HepG2 (cell line): ENCODE data around the gene METTL14. TPM values are rescaled to one million over a fixed set of nuclear protein-coding genes. Genes with fewer than 3 reads are reported as not detected.

Source experiments
- EHMT2 ChIP-seq: fragments of 200-600 bp; sonication (generic); IDR thresholded peaks from 2 replicates; pipeline ENCODE4 v1.7.0; 2017; ENCODE audit warnings: antibody characterized with exemption, low read depth, low read length, borderline replicate concordance
- FOSL2 ChIP-seq: sonication (generic); formaldehyde crosslinking; IDR thresholded peaks from 2 replicates; pipeline ENCODE4 v1.4.0; 2020; ENCODE audit warnings: missing genetic modification reagents
- GMEB1 ChIP-seq: sonication (generic); formaldehyde crosslinking; IDR thresholded peaks from 2 replicates; pipeline ENCODE4 v1.5.1; 2020; ENCODE audit warnings: missing genetic modification reagents, mild to moderate bottlenecking, borderline replicate concordance
- GPBP1L1 ChIP-seq: sonication (generic); formaldehyde crosslinking; IDR thresholded peaks from 2 replicates; pipeline ENCODE4 v1.5.0; 2020; ENCODE audit warnings: mild to moderate bottlenecking, missing genetic modification reagents
- HOXA5 ChIP-seq: sonication (generic); formaldehyde crosslinking; IDR thresholded peaks from 2 replicates; pipeline ENCODE4 v1.4.0; 2020; ENCODE audit warnings: missing genetic modification reagents
- PAF1 ChIP-seq: IDR thresholded peaks from 2 replicates; pipeline ENCODE4 v1.6.1; 2016; ENCODE audit warnings: missing genetic modification reagents, missing compliant biosample characterization
- PHF21A ChIP-seq: sonication (generic); formaldehyde crosslinking; IDR thresholded peaks from 2 replicates; pipeline ENCODE4 v1.5.0; 2020; ENCODE audit warnings: mild to moderate bottlenecking, missing genetic modification reagents
- PITX1 ChIP-seq: sonication (generic); formaldehyde crosslinking; IDR thresholded peaks from 2 replicates; pipeline ENCODE4 v1.5.1; 2020; ENCODE audit warnings: mild to moderate bottlenecking, missing genetic modification reagents
- RELA ChIP-seq: sonication (generic); formaldehyde crosslinking; IDR thresholded peaks from 2 replicates; pipeline ENCODE4 v1.4.0; 2020; ENCODE audit warnings: missing genetic modification reagents
- STAT5B ChIP-seq: sonication (generic); formaldehyde crosslinking; IDR thresholded peaks from 2 replicates; pipeline ENCODE4 v1.4.0; 2020; ENCODE audit warnings: missing genetic modification reagents
- TBL1XR1 ChIP-seq: fragments of 150-350 bp; IDR thresholded peaks from 2 replicates; pipeline ENCODE4 v1.6.1; 2014; ENCODE audit warnings: borderline replicate concordance, low read length; ENCODE audit not compliant: partially characterized antibody
- ZBTB43 ChIP-seq: sonication (generic); formaldehyde crosslinking; conservative IDR thresholded peaks from 2 replicates; pipeline ENCODE4 v1.4.0; 2020; ENCODE audit warnings: missing genetic modification reagents
- ZC3H13 ChIP-seq: sonication (generic); formaldehyde crosslinking; IDR thresholded peaks from 2 replicates; pipeline ENCODE4 v1.8.1; 2023; ENCODE audit warnings: mild to moderate bottlenecking, missing genetic modification reagents, moderate library complexity
- ZNF280B ChIP-seq: sonication (generic); formaldehyde crosslinking; IDR thresholded peaks from 2 replicates; pipeline ENCODE4 v1.5.0; 2020; ENCODE audit warnings: missing genetic modification reagents, mild to moderate bottlenecking, borderline replicate concordance
- ZNF441 ChIP-seq: sonication (generic); formaldehyde crosslinking; IDR thresholded peaks from 2 replicates; pipeline ENCODE4 v1.7.0; 2021; ENCODE audit warnings: missing genetic modification reagents, borderline replicate concordance
- polyA plus RNA-seq, 8 experiments: library from polyadenylated mRNA; depleted of rRNA in 3 of 8; stranded (reverse) in 7 of 8; unstranded in 1 of 8; fragments of >200 nt; fragmentation: Illumina TruSeq in 4 of 8; extraction: Trizol in 4 of 8; gene quantifications; 2 replicates each; pipeline versions ENCODE4 v1.2.1 to v1.2.3, GENCODE V29; 2011 to 2016; ENCODE audit warnings: low read depth in 4 of 8, missing spikeins in 1 of 8, mixed read lengths in 1 of 8; ENCODE audit not compliant: insufficient read depth in 1 of 8
- total RNA-seq, 5 experiments: library from RNA; depleted of rRNA; stranded (reverse); fragments of >200 nt; fragmentation: Illumina TruSeq; extraction: Trizol; gene quantifications; 2 replicates each; pipeline ENCODE4 v1.2.3, GENCODE V29; 2016; ENCODE audit warnings: low read depth in 1 of 5
- TF ChIP-seq, protein P1 (sequence below): sonication (generic); formaldehyde crosslinking; IDR thresholded peaks from 2 replicates; pipeline ENCODE4 v1.8.0; 2022; ENCODE audit warnings: missing genetic modification reagents, mild to moderate bottlenecking, inconsistent platforms, borderline replicate concordance
- TF ChIP-seq, protein P2 (sequence below): IDR thresholded peaks from 2 replicates; pipeline ENCODE4 v1.6.1; 2016

The METTL14 gene
- total and polyA plus RNA-seq, 2 of the 13 experiments (the other 11 are each of a cell fraction or from before 2014, with no cell fraction given): 11.6 to 44.9 TPM

- TF ChIP-seq, protein P1, sequence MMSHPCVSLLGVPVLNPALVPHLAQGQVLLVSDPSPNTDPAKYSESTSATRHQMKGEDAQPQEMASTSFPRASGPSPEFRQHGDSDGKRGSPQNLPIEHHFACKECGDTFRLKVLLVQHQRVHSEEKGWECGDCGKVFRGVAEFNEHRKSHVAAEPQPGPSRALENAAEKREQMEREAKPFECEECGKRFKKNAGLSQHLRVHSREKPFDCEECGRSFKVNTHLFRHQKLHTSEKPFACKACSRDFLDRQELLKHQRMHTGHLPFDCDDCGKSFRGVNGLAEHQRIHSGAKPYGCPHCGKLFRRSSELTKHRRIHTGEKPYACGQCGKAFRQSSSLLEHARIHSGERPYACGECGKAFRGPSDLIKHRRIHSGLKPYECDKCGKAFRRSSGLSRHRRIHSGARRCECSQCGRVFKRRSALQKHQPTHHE (CRISPR knock-in tag): no peak
- TF ChIP-seq PHF21A (CRISPR knock-in tag) (peak; percentile 46; the same call in 1 of the 2 replicates), TBL1XR1 (no peak), ZC3H13 (CRISPR knock-in tag) (no peak), ZBTB43 (CRISPR knock-in tag) (peak; percentile 53; the same call in 1 of the 2 replicates), RELA (no peak), PAF1 (CRISPR knock-in tag) (no peak), STAT5B (CRISPR knock-in tag) (no peak), GPBP1L1 (CRISPR knock-in tag) (no peak), GMEB1 (peak; percentile 40; the same call in 1 of the 2 replicates), HOXA5 (CRISPR knock-in tag) (peak; percentile 96), ZNF441 (CRISPR knock-in tag) (no peak), ZNF280B (CRISPR knock-in tag) (no peak), FOSL2 (CRISPR knock-in tag) (peak; percentile 7; the same call in 1 of the 2 replicates), EHMT2 (no peak), PITX1 (no peak)
- TF ChIP-seq, protein P2, sequence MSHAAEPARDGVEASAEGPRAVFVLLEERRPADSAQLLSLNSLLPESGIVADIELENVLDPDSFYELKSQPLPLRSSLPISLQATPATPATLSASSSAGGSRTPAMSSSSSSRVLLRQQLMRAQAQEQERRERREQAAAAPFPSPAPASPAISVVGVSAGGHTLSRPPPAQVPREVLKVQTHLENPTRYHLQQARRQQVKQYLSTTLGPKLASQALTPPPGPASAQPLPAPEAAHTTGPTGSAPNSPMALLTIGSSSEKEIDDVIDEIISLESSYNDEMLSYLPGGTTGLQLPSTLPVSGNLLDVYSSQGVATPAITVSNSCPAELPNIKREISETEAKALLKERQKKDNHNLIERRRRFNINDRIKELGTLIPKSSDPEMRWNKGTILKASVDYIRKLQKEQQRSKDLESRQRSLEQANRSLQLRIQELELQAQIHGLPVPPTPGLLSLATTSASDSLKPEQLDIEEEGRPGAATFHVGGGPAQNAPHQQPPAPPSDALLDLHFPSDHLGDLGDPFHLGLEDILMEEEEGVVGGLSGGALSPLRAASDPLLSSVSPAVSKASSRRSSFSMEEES (CRISPR knock-in tag): peak; percentile 31; the same call in 1 of the 2 replicates
These were observed at the start of gene METTL14 (continued) for GRCh38 chr4:118684873-118685811.
